RWPE1 (cell line): ENCODE measurements around the gene CCT5.
"Not testable (repeated sequence)": the region's sequence is repeated elsewhere in the genome, so short reads cannot be mapped to it uniquely, and the experiment has no call there.

Source experiments
- CTCF ChIA-PET: fragments of 350-600 bp; sonication (Branson Sonifier 250); formaldehyde crosslinking; extraction: SDS; loops from one replicate; lab custom pipeline; 2021; lab: Yijun Ruan, JAX
- POLR2A ChIA-PET: fragments of 400-600 bp; formaldehyde crosslinking; extraction: SDS; loops from one replicate; lab custom pipeline; 2020; ENCODE audit warnings: antibody characterized with exemption; ENCODE audit not compliant: low non-redundant PET; lab: Yijun Ruan, JAX
- DNase-seq: peaks from one replicate; pipeline ENCODE4 v3.0.0; 2012; ENCODE audit warnings: low spot score
- H3K27ac ChIP-seq: fragments of 450-650 bp; 2 replicates; pipeline ENCODE4 v1.5.1; 2017
- TF ChIP-seq, protein P1 (sequence below): fragments of 450-650 bp; conservative IDR thresholded peaks from 2 replicates; pipeline ENCODE4 v1.5.1; 2017; ENCODE audit warnings: low read depth, mild to moderate bottlenecking

CCT5 gene

DNA sequence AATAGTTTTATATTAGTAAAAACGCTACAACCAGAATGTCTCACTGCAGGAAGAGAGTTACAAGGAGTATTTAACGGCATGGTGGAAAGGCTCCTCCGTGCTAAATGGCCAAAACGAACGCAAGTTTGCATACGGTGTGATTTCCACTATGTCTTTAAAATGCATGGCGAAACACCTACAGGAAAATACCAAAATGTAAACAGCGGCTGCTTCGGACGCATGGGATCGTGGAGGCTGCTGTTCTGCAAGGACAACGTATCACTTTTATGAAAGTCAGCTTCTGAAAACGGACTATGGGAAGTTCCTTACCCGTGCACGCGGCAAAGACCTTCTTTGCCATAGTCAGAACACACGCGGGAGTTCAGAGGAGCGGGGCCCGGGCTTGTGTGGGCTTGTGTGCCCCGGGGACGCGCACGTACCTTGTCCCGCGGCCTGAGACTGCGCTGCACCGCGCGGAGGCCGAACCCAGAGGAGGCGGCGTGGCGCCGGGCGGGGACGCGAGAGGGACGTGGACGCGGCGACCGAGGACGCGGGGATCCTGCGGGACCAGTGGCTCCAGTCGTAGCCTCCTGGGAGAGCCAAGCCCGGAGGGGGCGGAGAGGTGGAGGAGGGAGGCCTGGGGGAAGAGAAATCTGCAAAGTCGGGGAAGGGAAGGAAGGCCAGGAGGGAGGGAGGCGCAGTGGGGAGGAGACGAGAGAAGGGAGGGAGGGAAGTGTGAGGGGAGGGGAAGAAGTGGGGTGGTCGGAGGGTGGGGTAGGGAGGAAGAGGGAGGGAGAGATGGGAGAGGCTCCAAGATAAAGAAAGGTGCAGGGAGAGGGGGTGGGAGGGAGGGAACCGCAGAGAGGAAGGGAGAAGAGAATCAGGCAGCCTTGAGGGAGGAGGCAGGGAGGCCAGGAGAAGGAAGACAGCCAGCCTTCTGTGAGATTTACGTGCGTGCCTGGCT is 57.4 kb downstream of the CCT5 start, which contains the start of gene CMBL:
Gene CMBL, minus strand, starts transcription at position 697 of the 943 bp plus-strand sequence. CDS start 17,140 bp downstream, outside the sequence.
- TF ChIP-seq, protein P1, sequence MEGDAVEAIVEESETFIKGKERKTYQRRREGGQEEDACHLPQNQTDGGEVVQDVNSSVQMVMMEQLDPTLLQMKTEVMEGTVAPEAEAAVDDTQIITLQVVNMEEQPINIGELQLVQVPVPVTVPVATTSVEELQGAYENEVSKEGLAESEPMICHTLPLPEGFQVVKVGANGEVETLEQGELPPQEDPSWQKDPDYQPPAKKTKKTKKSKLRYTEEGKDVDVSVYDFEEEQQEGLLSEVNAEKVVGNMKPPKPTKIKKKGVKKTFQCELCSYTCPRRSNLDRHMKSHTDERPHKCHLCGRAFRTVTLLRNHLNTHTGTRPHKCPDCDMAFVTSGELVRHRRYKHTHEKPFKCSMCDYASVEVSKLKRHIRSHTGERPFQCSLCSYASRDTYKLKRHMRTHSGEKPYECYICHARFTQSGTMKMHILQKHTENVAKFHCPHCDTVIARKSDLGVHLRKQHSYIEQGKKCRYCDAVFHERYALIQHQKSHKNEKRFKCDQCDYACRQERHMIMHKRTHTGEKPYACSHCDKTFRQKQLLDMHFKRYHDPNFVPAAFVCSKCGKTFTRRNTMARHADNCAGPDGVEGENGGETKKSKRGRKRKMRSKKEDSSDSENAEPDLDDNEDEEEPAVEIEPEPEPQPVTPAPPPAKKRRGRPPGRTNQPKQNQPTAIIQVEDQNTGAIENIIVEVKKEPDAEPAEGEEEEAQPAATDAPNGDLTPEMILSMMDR = no peak

GRCh38 chr5:10308844-10309243 is 58.8 kb downstream of the CCT5 start:
- DNase-seq = no peak
- TF ChIP-seq, protein P1 = no peak
- CTCF ChIA-PET = no interaction called here
- POLR2A ChIA-PET = interaction anchor here (0.5 kb wide), 1 partner anchor 49 kb away, joined by 4 read pairs; no protein-coding TSS in a partner anchor
- peak overlapping the region; percentile 94 for H3K27ac ChIP-seq

More for the DNA sequence above, 57.4 kb downstream of the CCT5 start, which contains the start of gene CMBL:
- peak; percentile 77 for DNase-seq
- ChIA-PET CTCF (interaction anchor here (0.6 kb wide), 1 partner anchor 24 kb away, joined by 3 read pairs; no protein-coding TSS in a partner anchor), POLR2A (no interaction called here)
- peak within 1 kb of the TSS; percentile 94 for H3K27ac ChIP-seq

DNA sequence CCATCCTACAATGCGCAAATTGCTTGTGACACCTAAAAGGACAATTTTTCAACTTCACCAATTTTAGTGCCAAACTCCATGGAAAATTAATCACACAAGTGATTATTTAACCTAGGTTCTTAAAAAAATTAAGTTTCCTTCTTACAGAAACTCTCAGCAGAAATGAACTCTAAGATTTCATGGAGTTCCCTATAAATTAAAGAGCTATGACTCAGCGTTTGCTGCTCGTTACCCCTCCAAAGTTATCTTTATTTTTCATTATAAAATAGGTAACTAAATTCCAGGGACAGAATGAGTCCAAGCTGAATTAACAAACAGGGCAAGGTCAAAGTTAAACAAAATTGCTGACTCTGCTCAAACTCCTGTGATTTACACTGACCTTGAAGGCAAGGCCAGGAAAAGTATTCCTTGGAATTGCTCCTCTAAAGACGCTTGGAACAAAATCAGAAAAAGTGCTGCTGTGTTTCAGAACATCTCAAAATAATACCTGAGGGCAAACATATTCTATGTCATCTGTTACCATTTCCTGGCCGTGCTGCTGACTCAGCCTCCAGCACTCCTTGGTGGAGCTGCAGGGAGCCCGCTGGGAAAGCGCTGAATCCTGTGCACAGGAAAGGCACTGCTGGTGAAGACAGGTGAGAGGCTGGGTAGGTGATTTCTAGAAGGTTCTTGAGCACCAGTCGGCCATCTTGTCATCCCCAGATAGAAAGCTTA is 60.1 kb downstream of the CCT5 start:
- H3K27ac ChIP-seq = peak overlapping the region; percentile 94
- peak; percentile 95 for DNase-seq
- POLR2A ChIA-PET = no interaction called here
- TF ChIP-seq, protein P1 = no peak
- CTCF ChIA-PET = interaction anchor here (0.6 to 1.0 kb wide), 2 partner anchors 17 to 44 kb away, joined by 3 to 4 read pairs; no protein-coding TSS in a partner anchor

DNA sequence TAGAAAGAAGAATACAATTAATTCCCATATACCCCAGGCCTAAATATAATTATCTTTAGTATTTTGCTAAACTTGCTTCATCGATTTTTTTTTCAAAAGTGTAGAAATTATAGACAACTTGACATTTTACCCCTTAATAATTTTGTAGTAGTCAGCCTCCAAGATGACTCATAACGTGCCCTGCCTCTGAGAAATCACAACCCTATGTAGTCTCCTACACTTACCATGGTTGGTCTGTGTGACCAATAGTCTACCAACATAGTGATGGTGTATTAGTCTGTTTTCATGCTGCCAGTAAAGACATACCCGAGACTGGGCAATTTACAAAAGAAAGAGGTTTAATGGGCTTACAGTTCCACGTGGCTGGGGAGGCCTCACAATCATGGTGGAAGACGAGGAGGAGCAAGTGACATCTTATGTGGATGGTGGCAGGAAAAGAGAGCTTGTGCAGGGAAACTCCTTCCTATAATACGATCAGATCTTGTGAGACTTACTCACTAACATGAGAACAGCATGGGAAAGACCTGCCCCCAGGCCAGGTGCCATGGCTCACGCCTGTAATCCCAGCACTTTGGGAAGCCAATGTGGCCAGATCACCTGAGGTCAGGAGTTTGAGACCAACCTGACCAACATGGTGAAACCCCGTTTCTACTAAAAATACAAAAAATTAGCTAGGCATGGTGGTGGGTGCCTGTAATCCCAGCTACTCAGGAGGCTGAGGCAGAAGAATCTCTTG is 60.9 kb downstream of the CCT5 start:
- DNase-seq, POLR2A ChIA-PET: not testable (repeated sequence)
- peak overlapping the region; percentile 94 for H3K27ac ChIP-seq
- CTCF ChIA-PET = interaction anchor here (1.0 kb wide), 1 partner anchor 18 kb away, joined by 4 read pairs; no protein-coding TSS in a partner anchor

GRCh38 chr5:10311595-10312425 is 61.7 kb downstream of the CCT5 start:
- peak overlapping the region; percentile 94 for H3K27ac ChIP-seq
- ChIA-PET CTCF (no interaction called here), POLR2A (no interaction called here)
- DNase-seq = no peak
- TF ChIP-seq, protein P1 = no peak

- ChIA-PET CTCF (interaction anchor here (0.6 kb wide), 1 partner anchor 1259 kb away, joined by 5 read pairs; no protein-coding TSS in a partner anchor), POLR2A (interaction anchor here (0.8 kb wide), 1 partner anchor 1489 kb away, joined by 3 read pairs; no protein-coding TSS in a partner anchor)
- H3K27ac ChIP-seq = no peak overlapping the region
- TF ChIP-seq, protein P1 = no peak
- no peak for DNase-seq
Observed at GRCh38 chr5:10315201-10315600, 65.1 kb downstream of the CCT5 start.
